SU-DHL-6 (cell line): ENCODE results near the gene ZIC2.

ENCODE experiments used
- H2AFZ ChIP-seq: fragments of 200-600 bp; sonication (generic); 2 replicates; pipeline ENCODE4 v1.6.1; 2014; ENCODE audit warnings: low read depth, mild to moderate bottlenecking, moderate library complexity, mixed read lengths, antibody characterized with exemption, low read length; ENCODE audit not compliant: severe bottlenecking
- H3F3A ChIP-seq: fragments of 200-600 bp; shearing (Covaris generic); 2 replicates; pipeline ENCODE4 v1.6.0; 2016; ENCODE audit warnings: antibody characterized with exemption, mild to moderate bottlenecking; ENCODE audit not compliant: insufficient read depth
- H3K27ac ChIP-seq: fragments of 200-600 bp; sonication (generic); 2 replicates; pipeline ENCODE4 v1.5.1; 2016; ENCODE audit warnings: low read depth, mild to moderate bottlenecking, low read length, moderate library complexity, mixed read lengths
- H3K27me3 ChIP-seq: fragments of 200-600 bp; sonication (generic), shearing (Covaris generic); 2 replicates; pipeline ENCODE4 v1.6.0; 2014; ENCODE audit warnings: mild to moderate bottlenecking, low read length
- H3K36me3 ChIP-seq: fragments of 200-600 bp; sonication (generic); 2 replicates; pipeline ENCODE4 v1.6.1; 2014; ENCODE audit warnings: mild to moderate bottlenecking, low read length, mixed read lengths
- H3K4me2 ChIP-seq: fragments of 300-600, 200-600 bp; shearing (Covaris generic), sonication (generic); 2 replicates; pipeline ENCODE4 v1.6.0; 2014; ENCODE audit warnings: low read length, low read depth, mild to moderate bottlenecking; ENCODE audit not compliant: poor library complexity, severe bottlenecking
- H3K4me3 ChIP-seq: fragments of 200-600 bp; sonication (generic); 2 replicates; pipeline ENCODE4 v1.5.1; 2014; ENCODE audit warnings: antibody characterized with exemption, low read length, mild to moderate bottlenecking, mixed read lengths; ENCODE audit not compliant: insufficient read depth, poor library complexity, severe bottlenecking
- H3K79me2 ChIP-seq: fragments of 200-600 bp; sonication (generic); 2 replicates; pipeline ENCODE4 v1.6.1; 2014; ENCODE audit warnings: mild to moderate bottlenecking, low read length, moderate library complexity; ENCODE audit not compliant: insufficient read depth
- H3K9ac ChIP-seq: fragments of 200-600 bp; sonication (generic); 2 replicates; pipeline ENCODE4 v1.7.0; 2014; ENCODE audit warnings: mild to moderate bottlenecking, low read length
- H3K9me2 ChIP-seq: fragments of 200-600 bp; sonication (generic); replicated peaks from 2 replicates; pipeline ENCODE4 v1.6.1; 2014; ENCODE audit warnings: low read length; ENCODE audit not compliant: insufficient read depth
- H3K9me3 ChIP-seq: fragments of 200-600 bp; sonication (generic); 2 replicates; pipeline ENCODE4 v1.6.1; 2014; ENCODE audit warnings: low read length, mixed read lengths; ENCODE audit not compliant: insufficient read depth
- H4K20me1 ChIP-seq: fragments of 200-600 bp; sonication (generic); 2 replicates; pipeline ENCODE4 v1.6.1; 2014; ENCODE audit warnings: low read depth, mild to moderate bottlenecking, antibody characterized with exemption, low read length, moderate library complexity, mixed read lengths
- CTCF ChIP-seq: fragments of 200-600 bp; sonication (generic); IDR thresholded peaks from one replicate; pipeline ENCODE4 v1.5.1; 2017; ENCODE audit warnings: antibody characterized with exemption, mild to moderate bottlenecking, low read length, moderate library complexity; ENCODE audit not compliant: insufficient read depth, poor library complexity, severe bottlenecking
- EZH2phosphoT487 ChIP-seq: fragments of 200-600 bp; sonication (generic), shearing (Covaris generic); conservative IDR thresholded peaks from 2 replicates; pipeline ENCODE4 v1.6.1; 2018; ENCODE audit warnings: mild to moderate bottlenecking, antibody characterized with exemption, low read length, moderate library complexity, mixed read lengths

Gene ZIC2

GRCh38 chr13:99979453-99980200 lies 2.0 kb upstream of the ZIC2 start:
- H3K9ac ChIP-seq, result no peak overlapping the region
- no peaks in the 10 kb centered on the region for H3K27me3 ChIP-seq
- no peaks in the 10 kb centered on the region for H3K9me2 ChIP-seq
- H3K79me2 ChIP-seq, result no peaks in the 10 kb centered on the region
- no peaks in the 10 kb centered on the region for H3F3A ChIP-seq
- H3K27ac ChIP-seq, result no peak overlapping the region
- no peak overlapping the region for H3K4me3 ChIP-seq
- no peaks in the 10 kb centered on the region for H3K36me3 ChIP-seq
- H3K9me3 ChIP-seq, result no peaks in the 10 kb centered on the region
- H2AFZ ChIP-seq, result no peak overlapping the region
- no peak overlapping the region for H3K4me2 ChIP-seq
- TF ChIP-seq CTCF, result no peak
- no peak for TF ChIP-seq EZH2phosphoT487
- no peaks in the 10 kb centered on the region for H4K20me1 ChIP-seq

- Histone ChIP-seq H3K9me3 (no peaks in the 10 kb centered on the region), H3F3A (no peaks in the 10 kb centered on the region), H3K4me3 (peak overlapping the region; percentile 52), H3K79me2 (no peaks in the 10 kb centered on the region), H3K9me2 (no peaks in the 10 kb centered on the region), H3K27ac (no peak overlapping the region), H2AFZ (no peak overlapping the region), H4K20me1 (no peaks in the 10 kb centered on the region), H3K36me3 (no peaks in the 10 kb centered on the region), H3K27me3 (no peaks in the 10 kb centered on the region), H3K9ac (peak overlapping the region; percentile 37; the same call in 1 of the 2 replicates), H3K4me2 (peak overlapping the region; percentile 50)
- TF ChIP-seq EZH2phosphoT487 (no peak), CTCF (no peak)
Measured at GRCh38 chr13:99980201-99980823, 1.3 kb upstream of the ZIC2 start.

GRCh38 chr13:99980824-99981734 lies 505 bp upstream of the ZIC2 start:
- peak overlapping the region; percentile 37; the same call in 1 of the 2 replicates for H3K9ac ChIP-seq
- TF ChIP-seq CTCF, result no peak
- no peak for TF ChIP-seq EZH2phosphoT487
- H4K20me1 ChIP-seq, result no peaks in the 10 kb centered on the region
- no peaks in the 10 kb centered on the region for H3F3A ChIP-seq
- no peaks in the 10 kb centered on the region for H3K9me3 ChIP-seq
- no peaks in the 10 kb centered on the region for H3K27me3 ChIP-seq
- no peaks in the 10 kb centered on the region for H3K9me2 ChIP-seq
- no peaks in the 10 kb centered on the region for H3K79me2 ChIP-seq
- H3K4me3 ChIP-seq, result peak overlapping the region; percentile 52
- H3K27ac ChIP-seq, result no peak overlapping the region
- H2AFZ ChIP-seq, result peak overlapping the region; percentile 41
- no peaks in the 10 kb centered on the region for H3K36me3 ChIP-seq
- peak overlapping the region; percentile 50 for H3K4me2 ChIP-seq
